ENCODE measurements around the gene CTNND2. TPM values are rescaled to one million over a fixed set of nuclear protein-coding genes. Genes with fewer than 3 reads are reported as not detected.
"Not testable (repeated sequence)": the region's sequence is repeated elsewhere in the genome, so short reads cannot be mapped to it uniquely, and the experiment has no call there.

The CTNND2 gene
- total RNA-seq, 1 experiment from 2014 or later: 1.7 TPM

- DNase-seq (ENCODE audit: low read depth): no peak
Measured at GRCh38 chr5:11104651-11105112, 799.6 kb downstream of the CTNND2 start.

- no peak for DNase-seq (ENCODE audit: low read depth)
Measured at GRCh38 chr5:11104210-11104609, 800.0 kb downstream of the CTNND2 start.

- DNase-seq (ENCODE audit: low read depth): no peak
Measured at GRCh38 chr5:11084111-11084510, 820.1 kb downstream of the CTNND2 start.

GRCh38 chr5:11082404-11082945 lies 821.8 kb downstream of the CTNND2 start:
- no peak for DNase-seq (ENCODE audit: low read depth)

- no peak for DNase-seq (ENCODE audit: low read depth)
Measured at GRCh38 chr5:11076945-11077613, 827.2 kb downstream of the CTNND2 start.

- DNase-seq (ENCODE audit: low read depth): no peak
Measured at GRCh38 chr5:11075035-11075805, 829.0 kb downstream of the CTNND2 start.

GRCh38 chr5:11072568-11072967 lies 831.7 kb downstream of the CTNND2 start:
- peak; percentile 3 for DNase-seq (ENCODE audit: low read depth)

- no peak for DNase-seq (ENCODE audit: low read depth)
Measured at GRCh38 chr5:11072076-11072475, 832.2 kb downstream of the CTNND2 start.

- DNase-seq (ENCODE audit: low read depth): peak; percentile 47
Measured at GRCh38 chr5:11069041-11069440, 835.2 kb downstream of the CTNND2 start.

GRCh38 chr5:11065723-11066122 lies 838.5 kb downstream of the CTNND2 start:
- not testable (repeated sequence) for DNase-seq (ENCODE audit: low read depth)

GRCh38 chr5:11064763-11065450 lies 839.3 kb downstream of the CTNND2 start:
- no peak for DNase-seq (ENCODE audit: low read depth)

- DNase-seq (ENCODE audit: low read depth): peak; percentile 44
Measured at GRCh38 chr5:11062397-11062796, 841.8 kb downstream of the CTNND2 start.

- no peak for DNase-seq (ENCODE audit: low read depth)
Measured at GRCh38 chr5:11056560-11056959, 847.7 kb downstream of the CTNND2 start.

GRCh38 chr5:11054014-11054413 lies 850.2 kb downstream of the CTNND2 start:
- DNase-seq (ENCODE audit: low read depth): no peak

- no peak for DNase-seq (ENCODE audit: low read depth)
Measured at GRCh38 chr5:11052871-11053270, 851.4 kb downstream of the CTNND2 start.

GRCh38 chr5:11050596-11051304 lies 853.5 kb downstream of the CTNND2 start:
- DNase-seq (ENCODE audit: low read depth): peak; percentile 11

GRCh38 chr5:11048760-11049159 lies 855.5 kb downstream of the CTNND2 start:
- peak; percentile 7 for DNase-seq (ENCODE audit: low read depth)

GRCh38 chr5:11047625-11048024 lies 856.6 kb downstream of the CTNND2 start:
- DNase-seq (ENCODE audit: low read depth): no peak

- peak; percentile 58 for DNase-seq (ENCODE audit: low read depth)
Measured at GRCh38 chr5:11047030-11047429, 857.2 kb downstream of the CTNND2 start.

GRCh38 chr5:11046160-11046559 lies 858.1 kb downstream of the CTNND2 start:
- peak; percentile 5 for DNase-seq (ENCODE audit: low read depth)

- no peak for DNase-seq (ENCODE audit: low read depth)
Measured at GRCh38 chr5:11045411-11045810, 858.8 kb downstream of the CTNND2 start.

GRCh38 chr5:11044581-11044980 lies 859.7 kb downstream of the CTNND2 start:
- no peak for DNase-seq (ENCODE audit: low read depth)

Data from M059J (cell line).